SK-N-SH (cell line): Measurements from ENCODE around the gene ARHGAP25. TPM values are rescaled to one million over a fixed set of nuclear protein-coding genes. Genes with fewer than 3 reads are reported as not detected.

ENCODE experiments used
- CTCF ChIA-PET: fragments of 300-600, 350-600 bp; formaldehyde crosslinking; extraction: SDS; loops from one replicate; lab custom pipeline; 2021; lab: Yijun Ruan, JAX
- POLR2A ChIA-PET: fragments of 350-600 bp; sonication (Branson Sonifier 250); formaldehyde crosslinking; extraction: SDS; loops from one replicate; lab custom pipeline; 2020; ENCODE audit warnings: antibody characterized with exemption, inconsistent platforms; lab: Yijun Ruan, JAX
- DNase-seq: peaks from one replicate; pipeline ENCODE4 v3.0.0; 2012
- H2AFZ ChIP-seq: fragments of 200-600 bp; sonication (generic); 2 replicates; pipeline ENCODE4 v1.8.1; 2016; ENCODE audit warnings: antibody characterized with exemption, mild to moderate bottlenecking, low read depth
- H3F3A ChIP-seq: fragments of 200-600 bp; sonication (generic); replicated peaks from 2 replicates; pipeline ENCODE3; 2016; ENCODE audit warnings: antibody characterized with exemption, mild to moderate bottlenecking; ENCODE audit not compliant: insufficient read depth
- H3K27ac ChIP-seq, 2 experiments: fragments of 200-500 bp in 1 of 2; fragments of 200-600 bp in 1 of 2; sonication (Bioruptor generic) in 1 of 2; sonication (generic), shearing (Covaris generic) in 1 of 2; 2 replicates each; pipeline versions ENCODE4 v1.5.1 to v1.6.1; 2014 to 2016; ENCODE audit warnings: low read depth in 2 of 2, inconsistent platforms in 1 of 2, low read length in 1 of 2, mild to moderate bottlenecking in 1 of 2, mixed read lengths in 1 of 2
- H3K27me3 ChIP-seq: fragments of 200-600 bp; sonication (generic), shearing (Covaris generic); 2 replicates; pipeline ENCODE4 v1.6.1; 2016; ENCODE audit warnings: mixed run types; ENCODE audit not compliant: insufficient read depth
- H3K36me3 ChIP-seq, 2 experiments: fragments of 200-500 bp in 1 of 2; fragments of 200-600 bp in 1 of 2; sonication (Bioruptor generic) in 1 of 2; sonication (generic) in 1 of 2; replicated peaks in 1 of 2; 2 replicates each; pipeline versions ENCODE3 to v1.5.1; 2014 to 2016; ENCODE audit warnings: low read length in 1 of 2, mild to moderate bottlenecking in 1 of 2; ENCODE audit not compliant: insufficient read depth in 2 of 2, control insufficient read depth in 1 of 2
- H3K4me1 ChIP-seq, 2 experiments: fragments of 200-500 bp in 1 of 2; fragments of 200-600 bp in 1 of 2; sonication (Bioruptor generic) in 1 of 2; sonication (generic), shearing (Covaris generic) in 1 of 2; 2 replicates each; pipeline versions ENCODE4 v1.5.1 to v1.6.1; 2014 to 2016; ENCODE audit warnings: low read depth in 1 of 2, low read length in 1 of 2, mixed run types in 1 of 2; ENCODE audit not compliant: insufficient read depth in 2 of 2, control insufficient read depth in 1 of 2
- H3K4me2 ChIP-seq: fragments of 200-600 bp; sonication (generic), shearing (Covaris generic); 2 replicates; pipeline ENCODE4 v1.6.1; 2017; ENCODE audit warnings: mixed run types
- H3K4me3 ChIP-seq, 2 experiments: fragments of 200-500 bp in 1 of 2; fragments of 200-600 bp in 1 of 2; sonication (Bioruptor generic) in 1 of 2; sonication (generic), shearing (Covaris generic) in 1 of 2; 2 replicates each; pipeline versions ENCODE4 v1.5.1 to v1.8.1; 2014 to 2016; ENCODE audit warnings: low read depth in 2 of 2, inconsistent platforms in 1 of 2, low read length in 1 of 2, mild to moderate bottlenecking in 1 of 2, mixed read lengths in 1 of 2, moderate library complexity in 1 of 2
- H3K79me2 ChIP-seq: fragments of 200-600 bp; sonication (generic); 2 replicates; pipeline ENCODE4 v1.8.1; 2017; ENCODE audit warnings: mild to moderate bottlenecking; ENCODE audit not compliant: insufficient read depth
- H3K9ac ChIP-seq: fragments of 200-600 bp; sonication (generic); 2 replicates; pipeline ENCODE4 v1.6.1; 2017; ENCODE audit warnings: mixed run types
- H3K9me2 ChIP-seq: fragments of 200-600 bp; sonication (generic); 2 replicates; pipeline ENCODE4 v1.6.1; 2017; ENCODE audit warnings: mixed run types
- H3K9me3 ChIP-seq: fragments of 200-600 bp; sonication (generic); 2 replicates; pipeline ENCODE4 v1.6.1; 2017; ENCODE audit warnings: mixed run types, mild to moderate bottlenecking, moderate library complexity
- H4K20me1 ChIP-seq: fragments of 200-600 bp; sonication (generic); 2 replicates; pipeline ENCODE4 v1.6.1; 2017; ENCODE audit warnings: mild to moderate bottlenecking, mixed run types; ENCODE audit not compliant: insufficient read depth
- ELF1 ChIP-seq: IDR thresholded peaks from 2 replicates; pipeline ENCODE4 v1.4.0; 2012
- FOSL2 ChIP-seq: IDR thresholded peaks from 2 replicates; pipeline ENCODE4 v1.4.0; 2012; ENCODE audit warnings: low read depth, mild to moderate bottlenecking, moderate library complexity, borderline replicate concordance
- GABPA ChIP-seq: IDR thresholded peaks from 2 replicates; pipeline ENCODE4 v1.4.0; 2012; ENCODE audit warnings: low read depth, mild to moderate bottlenecking
- NFIC ChIP-seq: IDR thresholded peaks from 2 replicates; pipeline ENCODE4 v1.4.0; 2012; ENCODE audit warnings: borderline replicate concordance
- RAD21 ChIP-seq: IDR thresholded peaks from 2 replicates; pipeline ENCODE4 v1.6.1; 2012; ENCODE audit warnings: mild to moderate bottlenecking, low read length
- RCOR1 ChIP-seq: fragments of 150-350 bp; IDR thresholded peaks from 2 replicates; pipeline ENCODE4 v1.6.1; 2017; ENCODE audit warnings: antibody characterized with exemption, low read length
- RFX5 ChIP-seq: IDR thresholded peaks from 2 replicates; pipeline ENCODE4 v1.6.1; 2012; ENCODE audit warnings: mild to moderate bottlenecking, improper control_type of control experiment, low read length
- SIN3A ChIP-seq: IDR thresholded peaks from 2 replicates; pipeline ENCODE4 v1.6.1; 2012; ENCODE audit warnings: low read depth, mild to moderate bottlenecking, low read length, moderate library complexity, borderline replicate concordance
- TCF12 ChIP-seq: IDR thresholded peaks from 2 replicates; pipeline ENCODE4 v1.4.0; 2012
- TEAD4 ChIP-seq: IDR thresholded peaks from 2 replicates; pipeline ENCODE4 v1.4.0; 2012; ENCODE audit warnings: mild to moderate bottlenecking, borderline replicate concordance; ENCODE audit not compliant: insufficient read depth
- YY1 ChIP-seq: IDR thresholded peaks from 2 replicates; pipeline ENCODE4 v1.4.0; 2012; ENCODE audit warnings: low read depth, mild to moderate bottlenecking
- WGBS: methylation state at CpG from one replicate; pipeline ENCODE4 v1.1.6; 2017; ENCODE audit warnings: low lambda C conversion rate; 5-methylcytosine and 5-hydroxymethylcytosine counted together
- polyA plus RNA-seq, 3 experiments: library from polyadenylated mRNA; depleted of rRNA; stranded (reverse); fragments of >200 nt; gene quantifications; 2 replicates each; pipeline ENCODE4 v1.2.3, GENCODE V29; 2012
- TF ChIP-seq, protein P1 (sequence below): fragments of 200-600 bp; sonication (generic); IDR thresholded peaks from 2 replicates; pipeline ENCODE4 v1.6.1; 2017; ENCODE audit warnings: antibody characterized with exemption, mild to moderate bottlenecking, moderate library complexity
- TF ChIP-seq, protein P2 (sequence below): IDR thresholded peaks from 2 replicates; pipeline ENCODE4; 2012
- TF ChIP-seq, protein P3 (sequence below): fragments of 150-350 bp; IDR thresholded peaks from 2 replicates; pipeline ENCODE4 v1.6.1; 2017; ENCODE audit warnings: antibody characterized with exemption, low read length, low read depth, borderline replicate concordance
- TF ChIP-seq, protein P4 (sequence below): IDR thresholded peaks from 2 replicates; pipeline ENCODE4 v1.4.0; 2012; ENCODE audit warnings: low read depth, borderline replicate concordance

The ARHGAP25 gene
- polyA plus RNA-seq, 1 of the 3 experiments (the other 2 are of a cell fraction), result not detected

DNA sequence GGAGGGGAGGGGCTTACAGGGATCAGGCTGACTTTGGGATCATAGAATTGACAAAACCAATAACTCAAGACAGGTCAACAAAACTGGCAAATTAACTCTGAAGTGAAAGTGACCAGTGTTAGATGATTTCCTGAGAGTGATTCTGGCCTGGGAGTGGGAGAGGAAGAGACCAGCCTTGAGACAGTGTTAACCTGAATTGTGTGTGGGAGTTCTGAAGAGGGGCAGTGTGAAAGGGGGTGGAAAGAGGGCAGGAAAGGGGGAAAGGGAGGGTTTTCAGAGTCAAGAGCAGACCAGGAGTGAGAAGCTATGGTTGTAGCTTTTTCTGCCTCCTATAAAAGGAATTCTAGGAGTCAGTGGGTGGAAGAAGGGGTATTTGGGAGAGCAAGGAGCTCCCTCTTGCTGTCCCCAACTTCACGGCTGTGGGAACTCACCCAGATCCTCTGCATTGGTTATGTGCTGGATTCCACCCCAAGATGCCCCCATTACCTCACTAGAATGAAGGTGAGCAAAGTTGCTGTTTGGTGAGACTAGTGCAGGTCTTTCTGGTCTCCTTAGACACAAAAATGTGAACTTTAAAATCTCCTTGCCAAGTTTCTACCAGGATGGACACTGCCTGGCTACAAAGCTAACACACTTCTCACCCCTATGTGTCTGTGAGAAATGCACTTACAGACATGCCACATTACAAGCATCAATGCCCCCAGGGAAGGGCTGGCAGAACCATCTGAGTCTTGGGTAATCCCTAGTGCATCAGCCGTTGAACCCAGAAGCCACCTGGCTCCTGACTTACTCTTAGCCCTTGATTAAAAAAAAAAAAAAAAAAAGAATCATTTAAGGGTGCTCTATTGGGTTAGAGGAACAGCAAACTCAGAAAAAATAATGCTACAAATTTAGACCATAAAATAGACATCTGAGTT is 75.0 kb downstream of the ARHGAP25 start:
- no peak for DNase-seq
- 45% methylated on average over 2 of the region's 2 CpGs for WGBS
- CTCF ChIA-PET, result interaction anchor here (1.0 to 1.3 kb wide), 2 partner anchors 11 to 20 kb away, joined by 3 to 4 read pairs; no protein-coding TSS in a partner anchor

DNA sequence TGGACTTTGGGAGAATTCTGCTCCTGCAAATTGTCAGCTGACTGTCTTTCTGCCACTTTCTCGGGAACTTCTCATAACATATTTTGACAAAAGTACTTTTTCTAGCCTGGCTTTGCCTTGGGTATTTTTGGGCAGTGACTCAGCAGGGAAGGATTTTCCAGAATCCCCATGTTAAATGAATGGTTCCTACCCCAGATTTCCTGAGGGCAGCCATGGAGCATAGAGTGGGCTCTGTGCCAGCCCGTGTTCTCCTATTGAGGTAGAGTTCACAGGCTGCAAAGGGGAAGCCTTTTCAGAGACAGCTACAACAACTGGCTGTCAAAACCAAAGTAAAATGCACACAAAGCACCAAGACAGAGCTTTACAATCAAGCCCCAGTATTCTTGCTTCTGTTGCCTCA is 76.8 kb downstream of the ARHGAP25 start:
- DNase-seq, result no peak

More for the DNA sequence above, 75.0 kb downstream of the ARHGAP25 start:
- Histone ChIP-seq H3F3A (no peaks in the 10 kb centered on the region), H3K27me3 (peaks cover 4% of the 10 kb centered on the region; the same call in 1 of the 2 replicates), H3K4me1 (peaks cover 0 to 2% of the 10 kb centered on the region in 2 experiments; a peak in 1 of 4 replicates), H3K4me3 (no peak overlapping the region)
- no peak for TF ChIP-seq SIN3A
- TF ChIP-seq, all 33 proteins: peak for 0
- no peak overlapping the region for H3K4me2 ChIP-seq
- H3K79me2 ChIP-seq, result no peaks in the 10 kb centered on the region
- H3K27ac ChIP-seq, result no peak overlapping the region
- H3K9ac ChIP-seq, result no peak overlapping the region
- no peaks in the 10 kb centered on the region for H3K36me3 ChIP-seq
- H2AFZ ChIP-seq, result no peak overlapping the region
- H3K9me3 ChIP-seq, result no peaks in the 10 kb centered on the region
- H4K20me1 ChIP-seq, result no peaks in the 10 kb centered on the region
- H3K9me2 ChIP-seq, result no peaks in the 10 kb centered on the region
- POLR2A ChIA-PET, result no interaction called here

More for the DNA sequence above, 76.8 kb downstream of the ARHGAP25 start:
- POLR2A ChIA-PET, result no interaction called here
- Histone ChIP-seq H3K4me3 (no peak overlapping the region), H2AFZ (no peak overlapping the region), H3F3A (no peaks in the 10 kb centered on the region), H3K27ac (no peak overlapping the region), H3K36me3 (no peaks in the 10 kb centered on the region), H3K9me2 (no peaks in the 10 kb centered on the region), H3K4me1 (peaks cover 0 to 2% of the 10 kb centered on the region in 2 experiments; a peak in 1 of 4 replicates), H3K9me3 (no peaks in the 10 kb centered on the region), H3K4me2 (no peak overlapping the region), H3K79me2 (no peaks in the 10 kb centered on the region), H3K27me3 (no peaks in the 10 kb centered on the region; the same call in 1 of the 2 replicates), H3K9ac (no peak overlapping the region), H4K20me1 (no peaks in the 10 kb centered on the region)
- 39% methylated on average over 2 of the region's 2 CpGs for WGBS
- no peak for TF ChIP-seq RFX5
- TF ChIP-seq TEAD4, result no peak
- no peak for TF ChIP-seq FOSL2
- no peak for TF ChIP-seq TCF12
- no peak for TF ChIP-seq GABPA
- TF ChIP-seq ELF1, result no peak
- TF ChIP-seq, protein P1, sequence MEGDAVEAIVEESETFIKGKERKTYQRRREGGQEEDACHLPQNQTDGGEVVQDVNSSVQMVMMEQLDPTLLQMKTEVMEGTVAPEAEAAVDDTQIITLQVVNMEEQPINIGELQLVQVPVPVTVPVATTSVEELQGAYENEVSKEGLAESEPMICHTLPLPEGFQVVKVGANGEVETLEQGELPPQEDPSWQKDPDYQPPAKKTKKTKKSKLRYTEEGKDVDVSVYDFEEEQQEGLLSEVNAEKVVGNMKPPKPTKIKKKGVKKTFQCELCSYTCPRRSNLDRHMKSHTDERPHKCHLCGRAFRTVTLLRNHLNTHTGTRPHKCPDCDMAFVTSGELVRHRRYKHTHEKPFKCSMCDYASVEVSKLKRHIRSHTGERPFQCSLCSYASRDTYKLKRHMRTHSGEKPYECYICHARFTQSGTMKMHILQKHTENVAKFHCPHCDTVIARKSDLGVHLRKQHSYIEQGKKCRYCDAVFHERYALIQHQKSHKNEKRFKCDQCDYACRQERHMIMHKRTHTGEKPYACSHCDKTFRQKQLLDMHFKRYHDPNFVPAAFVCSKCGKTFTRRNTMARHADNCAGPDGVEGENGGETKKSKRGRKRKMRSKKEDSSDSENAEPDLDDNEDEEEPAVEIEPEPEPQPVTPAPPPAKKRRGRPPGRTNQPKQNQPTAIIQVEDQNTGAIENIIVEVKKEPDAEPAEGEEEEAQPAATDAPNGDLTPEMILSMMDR, result no peak
- no peak for TF ChIP-seq RCOR1
- TF ChIP-seq NFIC, result no peak
- TF ChIP-seq, protein P2, sequence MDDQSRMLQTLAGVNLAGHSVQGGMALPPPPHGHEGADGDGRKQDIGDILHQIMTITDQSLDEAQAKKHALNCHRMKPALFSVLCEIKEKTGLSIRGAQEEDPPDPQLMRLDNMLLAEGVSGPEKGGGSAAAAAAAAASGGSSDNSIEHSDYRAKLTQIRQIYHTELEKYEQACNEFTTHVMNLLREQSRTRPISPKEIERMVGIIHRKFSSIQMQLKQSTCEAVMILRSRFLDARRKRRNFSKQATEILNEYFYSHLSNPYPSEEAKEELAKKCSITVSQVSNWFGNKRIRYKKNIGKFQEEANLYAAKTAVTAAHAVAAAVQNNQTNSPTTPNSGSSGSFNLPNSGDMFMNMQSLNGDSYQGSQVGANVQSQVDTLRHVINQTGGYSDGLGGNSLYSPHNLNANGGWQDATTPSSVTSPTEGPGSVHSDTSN, result no peak
- TF ChIP-seq, protein P3, sequence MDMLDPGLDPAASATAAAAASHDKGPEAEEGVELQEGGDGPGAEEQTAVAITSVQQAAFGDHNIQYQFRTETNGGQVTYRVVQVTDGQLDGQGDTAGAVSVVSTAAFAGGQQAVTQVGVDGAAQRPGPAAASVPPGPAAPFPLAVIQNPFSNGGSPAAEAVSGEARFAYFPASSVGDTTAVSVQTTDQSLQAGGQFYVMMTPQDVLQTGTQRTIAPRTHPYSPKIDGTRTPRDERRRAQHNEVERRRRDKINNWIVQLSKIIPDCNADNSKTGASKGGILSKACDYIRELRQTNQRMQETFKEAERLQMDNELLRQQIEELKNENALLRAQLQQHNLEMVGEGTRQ, result no peak
- TF ChIP-seq YY1, result no peak
- TF ChIP-seq RAD21, result no peak
- TF ChIP-seq, protein P4, sequence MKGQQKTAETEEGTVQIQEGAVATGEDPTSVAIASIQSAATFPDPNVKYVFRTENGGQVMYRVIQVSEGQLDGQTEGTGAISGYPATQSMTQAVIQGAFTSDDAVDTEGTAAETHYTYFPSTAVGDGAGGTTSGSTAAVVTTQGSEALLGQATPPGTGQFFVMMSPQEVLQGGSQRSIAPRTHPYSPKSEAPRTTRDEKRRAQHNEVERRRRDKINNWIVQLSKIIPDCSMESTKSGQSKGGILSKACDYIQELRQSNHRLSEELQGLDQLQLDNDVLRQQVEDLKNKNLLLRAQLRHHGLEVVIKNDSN, result no peak
- TF ChIP-seq SIN3A, result no peak
- CTCF ChIA-PET, result interaction anchor here (1.2 kb wide), 1 partner anchor 18 kb away, joined by 4 read pairs; no protein-coding TSS in a partner anchor
